Measurements from ENCODE around the gene C1orf159. TPM values are rescaled to one million over a fixed set of nuclear protein-coding genes. Genes with fewer than 3 reads are reported as not detected.

C1orf159 gene
- total RNA-seq, 1 donor from 2014 or later = 21.3 TPM

GRCh38 chr1:1135339-1136136 lies 19.6 kb upstream of the C1orf159 start:
- peaks cover 17% of the 10 kb centered on the region for H3K4me1 Mint-ChIP-seq (ENCODE audit: low read depth)
- DNase-seq (ENCODE audit: low spot score, unreplicated experiment) = no peak
- H3K27me3 Mint-ChIP-seq = peaks cover 6% of the 10 kb centered on the region
- H3K9me3 Mint-ChIP-seq (ENCODE audit: low read depth) = no peaks in the 10 kb centered on the region
- H3K27ac Mint-ChIP-seq = no peak overlapping the region
- no peak for TF ChIP-seq CTCF (IDR thresholded peaks at IDR 0.05; ENCODE audit: unreplicated experiment)
- no peaks in the 10 kb centered on the region for H3K36me3 Mint-ChIP-seq (ENCODE audit: insufficient read depth)
- H3K4me3 Mint-ChIP-seq (ENCODE audit: low read depth) = no peak overlapping the region

- Mint-ChIP-seq H3K4me1 (ENCODE audit: low read depth) (peaks cover 22% of the 10 kb centered on the region), H3K9me3 (ENCODE audit: low read depth) (no peaks in the 10 kb centered on the region), H3K36me3 (ENCODE audit: insufficient read depth) (no peaks in the 10 kb centered on the region), H3K27me3 (peaks cover 6% of the 10 kb centered on the region), H3K27ac (no peak overlapping the region), H3K4me3 (ENCODE audit: low read depth) (no peak overlapping the region)
- DNase-seq (ENCODE audit: low spot score, unreplicated experiment) = no peak
- no peak for TF ChIP-seq CTCF (IDR thresholded peaks at IDR 0.05; ENCODE audit: unreplicated experiment)
Measured at GRCh38 chr1:1134300-1134970, 18.5 kb upstream of the C1orf159 start.

- no peak for DNase-seq (ENCODE audit: low spot score, unreplicated experiment)
- Mint-ChIP-seq H3K27ac (no peak overlapping the region), H3K4me1 (ENCODE audit: low read depth) (peaks cover 29% of the 10 kb centered on the region), H3K9me3 (ENCODE audit: low read depth) (no peaks in the 10 kb centered on the region), H3K27me3 (peaks cover 6% of the 10 kb centered on the region), H3K36me3 (ENCODE audit: insufficient read depth) (no peaks in the 10 kb centered on the region), H3K4me3 (ENCODE audit: low read depth) (no peak overlapping the region)
- no peak for TF ChIP-seq CTCF (IDR thresholded peaks at IDR 0.05; ENCODE audit: unreplicated experiment)
Measured at GRCh38 chr1:1132956-1133750, 17.3 kb upstream of the C1orf159 start.

DNA sequence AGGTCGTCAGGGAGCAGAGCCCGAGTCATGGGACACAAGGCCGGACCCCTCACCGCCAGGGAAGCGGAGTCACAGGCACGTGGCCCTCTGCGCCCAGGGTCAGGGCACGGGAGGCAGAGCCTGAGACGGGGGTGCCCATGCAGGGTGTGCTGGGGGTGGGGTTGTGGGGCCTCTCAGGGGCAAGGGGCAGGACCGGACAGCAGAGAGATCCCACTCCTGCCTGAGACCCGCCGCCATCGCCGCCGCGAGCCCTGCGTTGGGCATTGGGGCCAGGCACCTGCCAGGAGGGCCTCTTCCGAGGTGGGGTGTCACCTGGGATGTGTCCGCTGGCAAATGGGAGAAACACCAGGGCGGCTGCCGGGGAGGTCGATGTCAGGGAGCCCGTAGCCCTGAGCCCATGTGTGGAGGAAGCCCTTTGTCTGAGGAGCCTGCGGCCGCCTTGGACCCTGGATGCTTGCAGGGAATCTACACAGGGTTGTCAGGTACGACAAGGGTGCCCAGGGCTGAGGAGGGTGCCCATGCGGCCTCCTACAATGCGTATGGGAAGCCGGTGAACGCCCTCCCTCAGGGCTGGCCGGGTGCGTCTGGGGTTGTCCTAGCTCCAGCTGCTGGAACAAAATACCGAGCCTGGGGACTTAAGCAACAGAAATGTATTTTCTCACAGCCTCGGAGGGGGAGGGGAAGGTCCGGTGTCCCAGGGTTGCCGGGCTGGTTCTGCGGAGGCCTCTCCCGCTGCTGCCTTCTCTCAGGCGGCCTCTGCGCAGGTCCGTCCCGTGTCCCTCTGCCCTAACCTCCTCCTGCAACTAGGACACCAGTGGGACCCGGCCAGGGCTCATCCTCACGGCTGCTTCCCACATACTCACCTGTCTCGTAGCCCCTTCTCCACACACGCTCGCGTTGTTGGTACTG lies 16.4 kb upstream of the C1orf159 start:
- Mint-ChIP-seq H3K27me3 (peaks cover 6% of the 10 kb centered on the region), H3K27ac (peak overlapping the region; percentile 75), H3K36me3 (ENCODE audit: insufficient read depth) (no peaks in the 10 kb centered on the region), H3K9me3 (ENCODE audit: low read depth) (no peaks in the 10 kb centered on the region), H3K4me1 (ENCODE audit: low read depth) (peaks cover 27% of the 10 kb centered on the region), H3K4me3 (ENCODE audit: low read depth) (no peak overlapping the region)
- no peak for TF ChIP-seq CTCF (IDR thresholded peaks at IDR 0.05; ENCODE audit: unreplicated experiment)
- DNase-seq (ENCODE audit: low spot score, unreplicated experiment) = no peak
